Measurements from ENCODE around the gene CYB5R2.

GRCh38 chr11:7635708-7636107 lies 37.6 kb downstream of the CYB5R2 start:
- no peak for TF ChIP-seq POLR2A (IDR thresholded peaks at IDR 0.05)
- no peak for TF ChIP-seq CTCF (IDR thresholded peaks at IDR 0.05)
- no peak for TF ChIP-seq POLR2AphosphoS5 (IDR thresholded peaks at IDR 0.05; ENCODE audit: insufficient read depth in 1 of 2, low read depth in 1 of 2)

Measured in vagina (tissue), 2 donors.